ENCODE results near the gene MDP1.

DNA sequence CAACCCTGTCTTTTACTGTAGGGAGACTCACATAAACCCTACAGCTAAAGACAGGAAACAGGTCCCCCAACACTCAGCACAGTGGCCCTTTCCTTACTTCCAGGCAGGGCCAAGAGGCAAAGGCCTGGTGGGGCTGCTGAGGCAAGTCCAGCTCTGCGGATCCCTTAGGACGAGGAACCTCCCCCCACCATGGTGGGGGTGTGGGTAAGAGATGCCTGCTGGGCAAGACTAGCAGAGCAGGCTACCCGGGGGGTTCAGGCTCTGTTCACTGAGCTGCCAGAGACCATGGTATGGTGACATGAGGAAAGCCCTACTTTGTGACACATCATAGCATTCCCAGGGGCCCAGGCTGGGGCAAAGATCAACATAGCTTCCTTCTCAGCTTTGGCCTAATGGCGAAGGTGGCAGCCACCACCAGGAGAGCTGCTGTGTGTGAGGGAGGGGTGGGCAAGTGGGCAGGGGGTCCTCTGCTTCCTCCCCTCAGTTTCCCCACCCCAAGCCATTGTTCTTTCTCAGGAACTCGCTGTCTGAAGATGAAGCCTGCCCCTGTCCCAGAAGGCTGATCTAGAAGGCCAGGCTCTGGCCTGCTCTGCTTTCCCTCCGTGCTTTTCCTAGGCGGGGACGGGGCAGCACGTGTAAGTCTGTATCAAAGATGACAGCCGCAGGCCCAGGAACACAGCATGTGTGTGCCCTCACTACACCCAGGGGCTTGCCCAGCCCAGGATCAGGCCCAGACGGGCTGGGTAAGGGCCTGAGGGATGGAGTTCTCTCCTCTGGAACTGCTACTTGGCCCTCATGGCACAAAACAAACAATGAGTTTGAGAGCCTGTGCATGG is 36.6 kb upstream of the MDP1 start:
- TF ChIP-seq, protein P1, sequence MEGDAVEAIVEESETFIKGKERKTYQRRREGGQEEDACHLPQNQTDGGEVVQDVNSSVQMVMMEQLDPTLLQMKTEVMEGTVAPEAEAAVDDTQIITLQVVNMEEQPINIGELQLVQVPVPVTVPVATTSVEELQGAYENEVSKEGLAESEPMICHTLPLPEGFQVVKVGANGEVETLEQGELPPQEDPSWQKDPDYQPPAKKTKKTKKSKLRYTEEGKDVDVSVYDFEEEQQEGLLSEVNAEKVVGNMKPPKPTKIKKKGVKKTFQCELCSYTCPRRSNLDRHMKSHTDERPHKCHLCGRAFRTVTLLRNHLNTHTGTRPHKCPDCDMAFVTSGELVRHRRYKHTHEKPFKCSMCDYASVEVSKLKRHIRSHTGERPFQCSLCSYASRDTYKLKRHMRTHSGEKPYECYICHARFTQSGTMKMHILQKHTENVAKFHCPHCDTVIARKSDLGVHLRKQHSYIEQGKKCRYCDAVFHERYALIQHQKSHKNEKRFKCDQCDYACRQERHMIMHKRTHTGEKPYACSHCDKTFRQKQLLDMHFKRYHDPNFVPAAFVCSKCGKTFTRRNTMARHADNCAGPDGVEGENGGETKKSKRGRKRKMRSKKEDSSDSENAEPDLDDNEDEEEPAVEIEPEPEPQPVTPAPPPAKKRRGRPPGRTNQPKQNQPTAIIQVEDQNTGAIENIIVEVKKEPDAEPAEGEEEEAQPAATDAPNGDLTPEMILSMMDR (IDR thresholded peaks at IDR 0.05), result no peak
- TF ChIP-seq MAZ (IDR thresholded peaks at IDR 0.05; ENCODE audit: borderline replicate concordance, low read depth, low read length) (no peak), REST (IDR thresholded peaks at IDR 0.05) (no peak), MAX (IDR thresholded peaks at IDR 0.05) (no peak), RAD21 (conservative IDR thresholded peaks at IDR 0.05 in 1 of 2, IDR thresholded peaks at IDR 0.05 in 1 of 2) (no peak), CBX2 (IDR thresholded peaks at IDR 0.05; ENCODE audit: borderline replicate concordance, low read depth) (no peak), POLR2AphosphoS2 (conservative IDR thresholded peaks at IDR 0.05; ENCODE audit: low read length) (no peak), BHLHE40 (IDR thresholded peaks at IDR 0.05; ENCODE audit: low read depth, low read length) (no peak), NR3C1 (IDR thresholded peaks at IDR 0.05) (no peak), EHMT2 (IDR thresholded peaks at IDR 0.05; ENCODE audit: low read depth) (no peak), NFE2L2 (conservative IDR thresholded peaks at IDR 0.05; ENCODE audit: low read length) (no peak), PHF8 (IDR thresholded peaks at IDR 0.05; ENCODE audit: borderline replicate concordance, low read depth) (no peak)
